H9 (cell line): ENCODE results near the gene EIF4E1B. TPM values are rescaled to one million over a fixed set of nuclear protein-coding genes. Genes with fewer than 3 reads are reported as not detected.

Source experiments
- DNase-seq: peaks from one replicate; pipeline ENCODE4 v3.0.0-alpha.2; 2017
- H2AFZ ChIP-seq: one replicate; pipeline ENCODE4 v1.6.1; 2013; ENCODE audit warnings: mild to moderate bottlenecking, low read length, control low read depth, moderate library complexity
- H2AK5ac ChIP-seq: 2 replicates; pipeline ENCODE4 v1.6.1; 2013; ENCODE audit warnings: low read length, control low read depth, mixed read lengths; ENCODE audit not compliant: insufficient read length
- H2BK120ac ChIP-seq: one replicate; pipeline ENCODE4 v1.6.1; 2013; ENCODE audit warnings: low read depth, mild to moderate bottlenecking, low read length, control low read depth, inconsistent platforms; ENCODE audit not compliant: poor library complexity, severe bottlenecking
- H2BK12ac ChIP-seq: 2 replicates; pipeline ENCODE4 v1.6.1; 2013; ENCODE audit warnings: low read length, control low read depth, mixed read lengths, low read depth; ENCODE audit not compliant: insufficient read length
- H2BK15ac ChIP-seq: 2 replicates; pipeline ENCODE4 v1.6.1; 2013; ENCODE audit warnings: low read depth, low read length, control low read depth
- H2BK20ac ChIP-seq: one replicate; pipeline ENCODE4 v1.6.1; 2013; ENCODE audit warnings: low read depth, mild to moderate bottlenecking, low read length, control low read depth, inconsistent platforms; ENCODE audit not compliant: poor library complexity, severe bottlenecking
- H2BK5ac ChIP-seq: 2 replicates; pipeline ENCODE4 v1.6.1; 2013; ENCODE audit warnings: low read length, control low read depth, mixed read lengths; ENCODE audit not compliant: insufficient read length
- H3K14ac ChIP-seq: 2 replicates; pipeline ENCODE4 v1.6.1; 2013; ENCODE audit warnings: low read length, control low read depth; ENCODE audit not compliant: insufficient read depth
- H3K18ac ChIP-seq: 2 replicates; pipeline ENCODE4 v1.6.1; 2013; ENCODE audit warnings: low read depth, mild to moderate bottlenecking, mixed read lengths, low read length, control low read depth; ENCODE audit not compliant: insufficient read length
- H3K23ac ChIP-seq: 2 replicates; pipeline ENCODE4 v1.6.1; 2013; ENCODE audit warnings: low read length, control low read depth, mixed read lengths, low read depth; ENCODE audit not compliant: insufficient read length
- H3K23me2 ChIP-seq: 2 replicates; pipeline ENCODE4 v1.6.1; 2013; ENCODE audit warnings: low read depth, mild to moderate bottlenecking, mixed read lengths, low read length, control low read depth; ENCODE audit not compliant: insufficient read length, poor library complexity, severe bottlenecking
- H3K27ac ChIP-seq: 2 replicates; pipeline ENCODE4 v1.5.1; 2013; ENCODE audit warnings: low read length, control low read depth, mixed read lengths, low read depth; ENCODE audit not compliant: insufficient read length
- H3K27me3 ChIP-seq: 2 replicates; pipeline ENCODE4 v1.6.1; 2013; ENCODE audit warnings: low read length, control low read depth, inconsistent platforms; ENCODE audit not compliant: insufficient read depth
- H3K4ac ChIP-seq: 2 replicates; pipeline ENCODE4 v1.6.1; 2013; ENCODE audit warnings: low read depth, mild to moderate bottlenecking, control low read depth, inconsistent platforms, low read length, moderate library complexity
- H3K4me1 ChIP-seq: 2 replicates; pipeline ENCODE4 v1.6.1; 2013; ENCODE audit warnings: low read length, control low read depth, inconsistent platforms; ENCODE audit not compliant: insufficient read depth
- H3K4me2 ChIP-seq: 2 replicates; pipeline ENCODE4 v1.6.1; 2013; ENCODE audit warnings: low read length, control low read depth, mixed read lengths; ENCODE audit not compliant: insufficient read length, insufficient read depth
- H3K56ac ChIP-seq: 2 replicates; pipeline ENCODE4 v1.6.1; 2013; ENCODE audit warnings: low read depth, mild to moderate bottlenecking, mixed read lengths, low read length, control low read depth; ENCODE audit not compliant: insufficient read length
- H3K79me1 ChIP-seq: 2 replicates; pipeline ENCODE4 v1.6.1; 2013; ENCODE audit warnings: low read depth, mild to moderate bottlenecking, moderate library complexity, low read length, control low read depth, inconsistent platforms; ENCODE audit not compliant: insufficient read depth, poor library complexity, severe bottlenecking
- H3K79me2 ChIP-seq: 2 replicates; pipeline ENCODE4 v1.6.1; 2013; ENCODE audit warnings: low read length, control low read depth, inconsistent platforms; ENCODE audit not compliant: insufficient read depth
- H3K9ac ChIP-seq: 2 replicates; pipeline ENCODE4 v1.6.1; 2013; ENCODE audit warnings: low read length, control low read depth, mixed read lengths; ENCODE audit not compliant: insufficient read length; ENCODE audit errors: extremely low read depth
- H3K9me3 ChIP-seq: one replicate; pipeline ENCODE4 v1.6.1; 2013; ENCODE audit warnings: low read depth, low read length, inconsistent platforms; ENCODE audit not compliant: control insufficient read depth
- H3T11ph ChIP-seq: one replicate; pipeline ENCODE4 v1.6.1; 2013; ENCODE audit warnings: mild to moderate bottlenecking, low read length, control low read depth, inconsistent platforms
- H4K20me1 ChIP-seq: one replicate; pipeline ENCODE4 v1.6.1; 2013; ENCODE audit not compliant: control insufficient read depth, insufficient read length, insufficient read depth
- H4K5ac ChIP-seq: 2 replicates; pipeline ENCODE4 v1.6.1; 2013; ENCODE audit warnings: low read depth, mild to moderate bottlenecking, mixed read lengths, low read length, control low read depth; ENCODE audit not compliant: insufficient read length
- H4K8ac ChIP-seq: replicated peaks from 2 replicates; pipeline ENCODE4 v1.6.1; 2013; ENCODE audit warnings: low read length, control low read depth, mixed read lengths, low read depth; ENCODE audit not compliant: insufficient read length
- H4K91ac ChIP-seq: 2 replicates; pipeline ENCODE4 v1.6.1; 2013; ENCODE audit warnings: low read depth, mild to moderate bottlenecking, moderate library complexity, mixed read lengths, low read length, control low read depth; ENCODE audit not compliant: insufficient read length
- H3K27ac Mint-ChIP-seq, 3 experiments: 2 replicates in 2 of 3; 3 replicates in 1 of 3; pipeline ENCODE4 v1.8.0; 2020 to 2021; ENCODE audit warnings: mixed read lengths in 3 of 3, mild to moderate bottlenecking in 1 of 3, moderate library complexity in 1 of 3
- H3K27me3 Mint-ChIP-seq: 2 replicates; pipeline ENCODE4 v1.8.0; 2021; ENCODE audit warnings: low read depth, mild to moderate bottlenecking, moderate library complexity, mixed read lengths
- H3K36me3 Mint-ChIP-seq, 3 experiments: 2 replicates in 2 of 3; 3 replicates in 1 of 3; pipeline ENCODE4 v1.8.0; 2020 to 2021; ENCODE audit warnings: low read depth in 3 of 3, mixed read lengths in 3 of 3; ENCODE audit not compliant: insufficient read depth in 1 of 3
- H3K4me1 Mint-ChIP-seq, 2 experiments: 2 replicates each; pipeline ENCODE4 v1.8.0; 2020; ENCODE audit warnings: mixed read lengths in 2 of 2
- H3K4me3 Mint-ChIP-seq, 2 experiments: 2 replicates in 1 of 2; 3 replicates in 1 of 2; pipeline ENCODE4 v1.8.0; 2020 to 2021; ENCODE audit warnings: mild to moderate bottlenecking in 2 of 2, mixed read lengths in 2 of 2, moderate library complexity in 1 of 2
- H3K9me3 Mint-ChIP-seq, 2 experiments: 2 replicates in 1 of 2; 3 replicates in 1 of 2; pipeline ENCODE4 v1.8.0; 2020; ENCODE audit warnings: mild to moderate bottlenecking in 2 of 2, mixed read lengths in 2 of 2, moderate library complexity in 1 of 2
- CTCF ChIP-seq: fragments of 200-600 bp; sonication (generic); conservative IDR thresholded peaks from 3 replicates; pipeline ENCODE4 v1.8.0; 2021; ENCODE audit warnings: antibody characterized with exemption, mild to moderate bottlenecking
- WGBS: extraction: QIAGEN DNeasy Blood & Tissue Kit; methylation state at CpG from one replicate; pipeline ENCODE4 v1.1.7; 2013; ENCODE audit warnings: missing lambda C conversion rate, low lambda C conversion rate, mixed read lengths; ENCODE audit not compliant: insufficient read length; ENCODE audit errors: extremely low coverage; 5-methylcytosine and 5-hydroxymethylcytosine counted together
- total RNA-seq: library from RNA; stranded (reverse); gene quantifications from 2 replicates; pipeline ENCODE4 v1.2.1, GENCODE V29; 2021

Gene EIF4E1B
- total RNA-seq, 1 experiment from 2014 or later: 1.3 TPM

GRCh38 chr5:176676361-176676824, 45.9 kb downstream of the EIF4E1B start:
- Histone ChIP-seq H4K20me1 (no peaks in the 10 kb centered on the region), H2BK120ac (no peak overlapping the region), H3K27me3 (no peaks in the 10 kb centered on the region), H3K23me2 (no peaks in the 10 kb centered on the region), H3K9me3 (no peaks in the 10 kb centered on the region), H2BK5ac (no peak overlapping the region), H3K23ac (no peak overlapping the region), H3K9ac (no peak overlapping the region), H4K91ac (no peak overlapping the region), H3K4me2 (no peak overlapping the region), H4K8ac (no peak overlapping the region), H3K27ac (no peak overlapping the region), H2BK15ac (no peak overlapping the region), H3K79me1 (no peaks in the 10 kb centered on the region), H3K4ac (no peak overlapping the region), H3T11ph (no peak overlapping the region), H2AFZ (no peak overlapping the region), H3K18ac (no peak overlapping the region), H3K56ac (no peak overlapping the region), H3K14ac (no peak overlapping the region; the same call in 1 of the 2 replicates), H3K4me1 (peaks cover 4% of the 10 kb centered on the region; the same call in 1 of the 2 replicates), H3K79me2 (no peaks in the 10 kb centered on the region), H4K5ac (no peak overlapping the region), H2BK20ac (no peak overlapping the region), H2AK5ac (no peak overlapping the region), H2BK12ac (no peak overlapping the region)
- TF ChIP-seq CTCF: no peak
- Mint-ChIP-seq H3K27ac (no peak overlapping the region), H3K36me3 (no peaks in the 10 kb centered on the region), H3K9me3 (no peaks in the 10 kb centered on the region), H3K4me3 (no peak overlapping the region), H3K4me1 (peaks cover 23 to 38% of the 10 kb centered on the region in 2 experiments), H3K27me3 (peaks cover 4% of the 10 kb centered on the region; the same call in 1 of the 2 replicates)
- no peak for DNase-seq
- WGBS: no CpG with 5 or more reads among the region's 10 CpGs
